AG09319 (cell line): ENCODE results near the gene DVL1.

ENCODE experiments used
- DNase-seq: peaks from one replicate; pipeline ENCODE4 v3.0.0-alpha.2; 2010; ENCODE audit warnings: low read depth; ENCODE audit errors: extremely low read depth
- CTCF ChIP-seq: IDR thresholded peaks from 2 replicates; pipeline ENCODE4 v1.5.1; 2011; ENCODE audit warnings: low read depth, mild to moderate bottlenecking, inconsistent platforms, low read length, moderate library complexity

DVL1 gene

GRCh38 chr1:1294250-1294890 lies 54.8 kb downstream of the DVL1 start:
- TF ChIP-seq CTCF = no peak
- no peak for DNase-seq

GRCh38 chr1:1293263-1294249 lies 55.7 kb downstream of the DVL1 start:
- no peak for TF ChIP-seq CTCF
- no peak for DNase-seq

GRCh38 chr1:1292851-1293250 lies 56.4 kb downstream of the DVL1 start:
- DNase-seq = no peak
- TF ChIP-seq CTCF = no peak

GRCh38 chr1:1292442-1292779 lies 56.8 kb downstream of the DVL1 start:
- no peak for TF ChIP-seq CTCF
- no peak for DNase-seq

GRCh38 chr1:1291548-1292441 lies 57.4 kb downstream of the DVL1 start:
- no peak for DNase-seq
- peak; percentile 50 for TF ChIP-seq CTCF

- TF ChIP-seq CTCF = no peak
- DNase-seq = no peak
These were observed 58.1 kb downstream of the DVL1 start for GRCh38 chr1:1291023-1291528.
